Measurements from ENCODE around the gene EIF4E. TPM values are rescaled to one million over a fixed set of nuclear protein-coding genes. Genes with fewer than 3 reads are reported as not detected.

Gene EIF4E
- total and polyA plus RNA-seq, 2 of the 4 experiments (the other 2 are of a cell fraction), result 80.4 to 113 TPM

- TF ChIP-seq USF2 (IDR thresholded peaks at IDR 0.05; ENCODE audit: low read depth, low read length), result no peak
Measured at GRCh38 chr4:98930311-98930865, 1.5 kb upstream of the EIF4E start (continued).

All from IMR-90 (cell line).